ENCODE data around the gene SCFD2. TPM values are rescaled to one million over a fixed set of nuclear protein-coding genes. Genes with fewer than 3 reads are reported as not detected.

The SCFD2 gene
- total RNA-seq, 1 donor from 2014 or later, result 16.2 TPM

GRCh38 chr4:53026233-53026632, 339.6 kb downstream of the SCFD2 start:
- Histone ChIP-seq H3K27ac (ENCODE audit: low read depth, low read length) (no peak overlapping the region), H3K4me1 (ENCODE audit: control insufficient read depth in 3 of 3, insufficient read depth in 3 of 3, low read length in 3 of 3) (peaks cover 12 to 21% (median 15%) of the 10 kb centered on the region in 3 donors), H3K4me3 (ENCODE audit: low read length in 3 of 3) (no peak overlapping the region), H3K9me3 (ENCODE audit: control insufficient read depth in 3 of 3, low read length in 3 of 3) (no peaks in the 10 kb centered on the region), H3K9ac (ENCODE audit: low read depth in 1 of 3, low read length in 3 of 3) (no peak overlapping the region), H3K27me3 (ENCODE audit: control insufficient read depth in 3 of 3, insufficient read depth in 3 of 3, low read length in 3 of 3) (no peaks in the 10 kb centered on the region), H3K36me3 (ENCODE audit: control insufficient read depth in 3 of 3, insufficient read depth in 3 of 3, low read length in 3 of 3) (no peaks in the 10 kb centered on the region)

GRCh38 chr4:53023677-53024299, 342.1 kb downstream of the SCFD2 start:
- Histone ChIP-seq H3K27me3 (ENCODE audit: control insufficient read depth in 3 of 3, insufficient read depth in 3 of 3, low read length in 3 of 3) (no peaks in the 10 kb centered on the region), H3K36me3 (ENCODE audit: control insufficient read depth in 3 of 3, insufficient read depth in 3 of 3, low read length in 3 of 3) (no peaks in the 10 kb centered on the region), H3K4me1 (ENCODE audit: control insufficient read depth in 3 of 3, insufficient read depth in 3 of 3, low read length in 3 of 3) (peaks cover 15 to 33% (median 22%) of the 10 kb centered on the region in 3 donors), H3K27ac (ENCODE audit: low read depth, low read length) (no peak overlapping the region), H3K9ac (ENCODE audit: low read depth in 1 of 3, low read length in 3 of 3) (no peak overlapping the region), H3K9me3 (ENCODE audit: control insufficient read depth in 3 of 3, low read length in 3 of 3) (no peaks in the 10 kb centered on the region), H3K4me3 (ENCODE audit: low read length in 3 of 3) (no peak overlapping the region)

GRCh38 chr4:53022513-53023100, 343.3 kb downstream of the SCFD2 start:
- Histone ChIP-seq H3K9ac (ENCODE audit: low read depth in 1 of 3, low read length in 3 of 3) (no peak overlapping the region), H3K27me3 (ENCODE audit: control insufficient read depth in 3 of 3, insufficient read depth in 3 of 3, low read length in 3 of 3) (no peaks in the 10 kb centered on the region), H3K4me1 (ENCODE audit: control insufficient read depth in 3 of 3, insufficient read depth in 3 of 3, low read length in 3 of 3) (peaks cover 15 to 33% (median 22%) of the 10 kb centered on the region in 3 donors), H3K4me3 (ENCODE audit: low read length in 3 of 3) (no peak overlapping the region), H3K36me3 (ENCODE audit: control insufficient read depth in 3 of 3, insufficient read depth in 3 of 3, low read length in 3 of 3) (no peaks in the 10 kb centered on the region), H3K9me3 (ENCODE audit: control insufficient read depth in 3 of 3, low read length in 3 of 3) (no peaks in the 10 kb centered on the region), H3K27ac (ENCODE audit: low read depth, low read length) (peak overlapping the region; percentile 73)

GRCh38 chr4:53021754-53022512, 343.9 kb downstream of the SCFD2 start:
- Histone ChIP-seq H3K9me3 (ENCODE audit: control insufficient read depth in 3 of 3, low read length in 3 of 3) (no peaks in the 10 kb centered on the region), H3K27me3 (ENCODE audit: control insufficient read depth in 3 of 3, insufficient read depth in 3 of 3, low read length in 3 of 3) (no peaks in the 10 kb centered on the region), H3K27ac (ENCODE audit: low read depth, low read length) (peak overlapping the region; percentile 73), H3K4me3 (ENCODE audit: low read length in 3 of 3) (no peak overlapping the region), H3K9ac (ENCODE audit: low read depth in 1 of 3, low read length in 3 of 3) (no peak overlapping the region), H3K4me1 (ENCODE audit: control insufficient read depth in 3 of 3, insufficient read depth in 3 of 3, low read length in 3 of 3) (peaks cover 15 to 33% (median 22%) of the 10 kb centered on the region in 3 donors), H3K36me3 (ENCODE audit: control insufficient read depth in 3 of 3, insufficient read depth in 3 of 3, low read length in 3 of 3) (no peaks in the 10 kb centered on the region)

- Histone ChIP-seq H3K36me3 (ENCODE audit: control insufficient read depth in 3 of 3, insufficient read depth in 3 of 3, low read length in 3 of 3) (no peaks in the 10 kb centered on the region), H3K9ac (ENCODE audit: low read depth in 1 of 3, low read length in 3 of 3) (no peak overlapping the region), H3K4me3 (ENCODE audit: low read length in 3 of 3) (no peak overlapping the region), H3K4me1 (ENCODE audit: control insufficient read depth in 3 of 3, insufficient read depth in 3 of 3, low read length in 3 of 3) (peaks cover 15 to 33% (median 22%) of the 10 kb centered on the region in 3 donors), H3K27me3 (ENCODE audit: control insufficient read depth in 3 of 3, insufficient read depth in 3 of 3, low read length in 3 of 3) (no peaks in the 10 kb centered on the region), H3K27ac (ENCODE audit: low read depth, low read length) (peak overlapping the region; percentile 2), H3K9me3 (ENCODE audit: control insufficient read depth in 3 of 3, low read length in 3 of 3) (no peaks in the 10 kb centered on the region)
Observed at GRCh38 chr4:53019485-53020382, 346.1 kb downstream of the SCFD2 start.

- no peak overlapping the region for H3K9ac ChIP-seq (ENCODE audit: low read depth in 1 of 3, low read length in 3 of 3)
- H3K9me3 ChIP-seq (ENCODE audit: control insufficient read depth in 3 of 3, low read length in 3 of 3), result no peaks in the 10 kb centered on the region
- no peaks in the 10 kb centered on the region for H3K27me3 ChIP-seq (ENCODE audit: control insufficient read depth in 3 of 3, insufficient read depth in 3 of 3, low read length in 3 of 3)
- H3K4me3 ChIP-seq (ENCODE audit: low read length in 3 of 3), result no peak overlapping the region
- H3K36me3 ChIP-seq (ENCODE audit: control insufficient read depth in 3 of 3, insufficient read depth in 3 of 3, low read length in 3 of 3), result no peaks in the 10 kb centered on the region
- peaks cover 15 to 34% (median 27%) of the 10 kb centered on the region in 3 donors for H3K4me1 ChIP-seq (ENCODE audit: control insufficient read depth in 3 of 3, insufficient read depth in 3 of 3, low read length in 3 of 3)
- no peak overlapping the region for H3K27ac ChIP-seq (ENCODE audit: low read depth, low read length)
Observed at GRCh38 chr4:53018471-53018870, 347.4 kb downstream of the SCFD2 start.

- no peaks in the 10 kb centered on the region for H3K36me3 ChIP-seq (ENCODE audit: control insufficient read depth in 3 of 3, insufficient read depth in 3 of 3, low read length in 3 of 3)
- H3K9ac ChIP-seq (ENCODE audit: low read depth in 1 of 3, low read length in 3 of 3), result peak overlapping the region in 1 of 3 donors; percentile 17
- H3K4me1 ChIP-seq (ENCODE audit: control insufficient read depth in 3 of 3, insufficient read depth in 3 of 3, low read length in 3 of 3), result peaks cover 0 to 27% (median 26%) of the 10 kb centered on the region in 3 donors
- no peak overlapping the region for H3K4me3 ChIP-seq (ENCODE audit: low read length in 3 of 3)
- no peaks in the 10 kb centered on the region for H3K9me3 ChIP-seq (ENCODE audit: control insufficient read depth in 3 of 3, low read length in 3 of 3)
- no peak overlapping the region for H3K27ac ChIP-seq (ENCODE audit: low read depth, low read length)
- H3K27me3 ChIP-seq (ENCODE audit: control insufficient read depth in 3 of 3, insufficient read depth in 3 of 3, low read length in 3 of 3), result no peaks in the 10 kb centered on the region
Observed at GRCh38 chr4:53016099-53016820, 349.6 kb downstream of the SCFD2 start.

GRCh38 chr4:53015681-53016080, 350.2 kb downstream of the SCFD2 start:
- Histone ChIP-seq H3K9ac (ENCODE audit: low read depth in 1 of 3, low read length in 3 of 3) (peak overlapping the region in 1 of 3 donors; percentile 17), H3K4me1 (ENCODE audit: control insufficient read depth in 3 of 3, insufficient read depth in 3 of 3, low read length in 3 of 3) (peaks cover 0 to 29% (median 28%) of the 10 kb centered on the region in 3 donors), H3K27me3 (ENCODE audit: control insufficient read depth in 3 of 3, insufficient read depth in 3 of 3, low read length in 3 of 3) (no peaks in the 10 kb centered on the region), H3K36me3 (ENCODE audit: control insufficient read depth in 3 of 3, insufficient read depth in 3 of 3, low read length in 3 of 3) (no peaks in the 10 kb centered on the region), H3K9me3 (ENCODE audit: control insufficient read depth in 3 of 3, low read length in 3 of 3) (no peaks in the 10 kb centered on the region), H3K27ac (ENCODE audit: low read depth, low read length) (no peak overlapping the region), H3K4me3 (ENCODE audit: low read length in 3 of 3) (no peak overlapping the region)

- Histone ChIP-seq H3K4me1 (ENCODE audit: control insufficient read depth in 3 of 3, insufficient read depth in 3 of 3, low read length in 3 of 3) (peaks cover 0 to 26% (median 25%) of the 10 kb centered on the region in 3 donors), H3K27ac (ENCODE audit: low read depth, low read length) (no peak overlapping the region), H3K36me3 (ENCODE audit: control insufficient read depth in 3 of 3, insufficient read depth in 3 of 3, low read length in 3 of 3) (no peaks in the 10 kb centered on the region), H3K9ac (ENCODE audit: low read depth in 1 of 3, low read length in 3 of 3) (peak overlapping the region in 1 of 3 donors; percentile 24), H3K27me3 (ENCODE audit: control insufficient read depth in 3 of 3, insufficient read depth in 3 of 3, low read length in 3 of 3) (no peaks in the 10 kb centered on the region), H3K4me3 (ENCODE audit: low read length in 3 of 3) (no peak overlapping the region), H3K9me3 (ENCODE audit: control insufficient read depth in 3 of 3, low read length in 3 of 3) (no peaks in the 10 kb centered on the region)
Observed at GRCh38 chr4:53014881-53015280, 351.0 kb downstream of the SCFD2 start.
